CD4-positive, alpha-beta T cell treated with Interleukin-10 for 1 hour (primary cell): ENCODE measurements around the gene SLX4IP.

Experiments used
- DNase-seq: peaks from one replicate; pipeline ENCODE4 v3.0.0-alpha.2; 2020

The SLX4IP gene

DNA sequence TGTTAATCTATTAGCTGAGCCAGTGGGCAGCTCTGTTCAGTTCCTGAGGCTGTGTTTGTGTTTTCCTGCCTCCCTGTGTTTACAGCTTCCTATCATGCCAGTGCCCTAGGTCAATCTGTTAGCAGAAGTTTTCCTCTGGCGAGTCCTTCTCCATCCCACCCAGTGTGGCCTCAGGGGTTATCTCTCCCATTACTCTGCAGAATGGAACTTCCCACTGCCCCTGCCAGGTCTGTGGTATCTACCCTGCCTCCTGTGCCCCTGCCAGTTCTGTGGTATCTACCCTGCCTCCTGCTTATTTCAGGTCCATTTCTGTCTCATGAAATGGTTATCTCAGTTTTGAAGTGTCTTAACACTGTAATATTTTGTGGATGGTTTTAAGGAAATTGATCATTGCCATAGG is 63.1 kb downstream of the SLX4IP start:
- DNase-seq, result no peak

DNA sequence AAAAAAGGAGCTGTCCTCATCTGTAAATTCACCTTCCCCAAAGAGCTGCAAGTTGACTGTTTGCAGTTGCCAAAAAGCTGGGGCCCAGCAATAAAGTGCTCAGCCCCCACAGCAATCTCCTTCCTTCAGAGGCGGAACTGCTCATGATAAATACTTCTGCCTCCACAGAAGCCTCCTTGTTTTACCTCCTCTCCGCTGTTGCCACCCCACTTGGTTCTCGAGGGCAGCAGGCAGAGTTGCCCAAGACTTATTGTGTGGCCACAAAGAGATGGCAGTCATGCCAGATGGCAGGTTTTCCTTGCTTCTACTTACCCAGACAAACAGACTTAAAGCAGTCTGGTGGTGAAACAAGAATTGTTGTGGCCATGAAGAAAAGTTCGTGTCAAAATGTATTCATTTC is 66.3 kb downstream of the SLX4IP start:
- peak; percentile 32 for DNase-seq

DNA sequence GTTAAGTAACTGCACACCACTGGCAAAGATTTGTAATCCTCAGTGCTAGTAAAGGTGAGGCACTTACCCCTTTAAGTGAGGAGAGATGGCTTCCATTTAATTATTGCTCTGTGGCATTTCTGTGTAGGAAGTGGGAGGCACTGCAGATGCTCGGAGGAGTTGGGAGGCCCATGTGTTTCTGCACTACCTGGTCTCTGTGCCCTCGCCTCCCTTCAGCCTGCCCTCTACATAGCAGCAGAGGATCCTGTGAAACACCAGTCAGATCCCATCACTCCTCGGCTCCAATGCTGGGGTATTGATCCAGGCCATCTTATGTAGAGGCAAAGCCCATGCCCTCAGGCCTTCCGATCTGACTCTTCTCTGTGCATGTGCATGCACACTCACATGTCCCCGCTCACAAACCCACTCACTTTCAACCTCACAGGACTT is 67.0 kb downstream of the SLX4IP start:
- peak; percentile 30 for DNase-seq

DNA sequence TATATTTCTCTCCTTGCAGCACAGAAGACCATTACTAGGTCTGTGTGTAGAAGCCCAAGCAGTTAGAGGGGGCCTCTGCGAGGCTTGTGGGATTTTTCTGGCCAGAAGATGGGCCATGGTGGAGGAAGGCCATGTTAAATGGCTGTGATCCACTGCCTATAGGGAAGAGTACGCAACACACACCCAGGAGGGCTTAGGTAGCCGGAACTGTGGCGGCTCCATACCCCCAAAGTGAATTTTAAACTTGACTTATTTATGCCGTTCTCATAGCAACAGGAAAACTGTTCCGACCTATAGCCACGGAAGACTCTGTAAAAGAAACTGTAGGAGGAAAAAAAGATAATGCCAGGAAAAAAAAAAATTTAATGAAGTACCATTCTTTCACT is 69.5 kb downstream of the SLX4IP start:
- no peak for DNase-seq

DNA sequence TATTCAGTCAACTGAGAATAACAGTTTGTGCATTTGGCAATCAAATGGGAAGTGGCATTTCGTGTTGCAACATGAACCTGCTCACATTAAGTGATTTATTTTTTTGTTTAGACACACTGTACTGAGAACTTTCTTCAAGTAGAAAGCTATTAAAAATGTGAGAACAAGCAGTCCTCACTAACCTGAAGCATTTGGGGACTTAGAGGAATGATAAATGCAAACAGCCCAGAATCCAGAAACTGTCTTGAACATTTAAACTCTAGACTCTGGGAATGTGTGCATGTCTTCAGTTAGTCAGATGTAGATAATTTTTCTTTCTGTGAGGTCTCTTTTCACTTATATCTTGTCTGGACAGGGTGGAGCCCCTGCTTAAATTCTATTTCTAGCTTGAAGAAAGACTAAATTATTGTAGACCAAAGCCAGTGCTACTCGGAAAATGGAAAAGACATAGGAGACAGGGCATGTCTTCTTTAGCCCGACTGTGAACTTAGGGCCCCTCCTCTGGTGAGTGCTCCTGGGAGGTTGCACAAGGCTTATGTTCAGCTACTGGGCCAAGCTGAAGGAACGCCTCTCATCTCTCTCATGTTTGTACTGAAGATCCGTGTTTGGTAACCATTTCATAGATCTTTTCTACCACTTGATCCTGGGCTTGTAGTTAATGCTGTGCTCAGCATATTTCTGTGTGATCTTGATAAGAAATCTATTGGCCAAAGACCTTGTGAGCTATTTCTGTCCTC is 70.1 kb downstream of the SLX4IP start:
- no peak for DNase-seq

DNA sequence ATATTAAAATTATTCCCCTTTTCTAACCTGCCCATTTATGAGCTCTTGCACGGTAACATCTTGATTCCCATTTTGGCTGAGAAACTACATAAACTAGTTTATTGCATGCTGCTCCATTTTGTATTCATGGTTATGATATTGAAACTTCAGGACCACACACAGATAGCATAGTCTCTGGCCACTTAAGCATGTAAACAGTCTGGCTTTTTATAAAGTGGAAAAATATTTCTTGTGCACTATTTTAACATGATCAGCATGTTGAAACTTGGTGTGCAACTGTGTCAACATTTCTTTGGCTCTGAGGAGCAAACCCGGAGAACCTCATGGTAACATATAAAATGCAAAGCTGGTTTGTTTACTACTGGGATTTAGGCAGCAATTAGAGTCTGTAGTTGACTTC is 70.7 kb downstream of the SLX4IP start:
- no peak for DNase-seq

DNA sequence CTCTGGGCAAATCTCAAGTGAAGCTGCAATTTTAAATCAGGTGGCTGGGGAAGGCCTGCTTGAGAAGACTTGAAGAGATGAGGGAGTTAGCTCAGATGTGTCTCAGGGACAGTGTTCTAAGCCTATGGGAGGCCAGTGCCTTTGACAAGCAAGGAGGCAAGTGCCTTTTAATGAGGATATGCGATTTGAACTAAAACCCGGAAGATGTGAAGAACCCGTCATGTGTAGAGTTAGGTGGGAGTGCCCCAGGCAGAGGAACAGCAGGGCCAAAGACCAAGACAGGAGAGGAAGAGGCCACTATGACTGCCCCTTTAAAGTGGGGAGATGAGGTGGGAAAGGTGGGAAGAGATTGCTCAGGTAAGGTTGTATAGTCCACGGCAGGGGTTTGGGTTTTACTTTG is 71.9 kb downstream of the SLX4IP start:
- DNase-seq, result no peak

DNA sequence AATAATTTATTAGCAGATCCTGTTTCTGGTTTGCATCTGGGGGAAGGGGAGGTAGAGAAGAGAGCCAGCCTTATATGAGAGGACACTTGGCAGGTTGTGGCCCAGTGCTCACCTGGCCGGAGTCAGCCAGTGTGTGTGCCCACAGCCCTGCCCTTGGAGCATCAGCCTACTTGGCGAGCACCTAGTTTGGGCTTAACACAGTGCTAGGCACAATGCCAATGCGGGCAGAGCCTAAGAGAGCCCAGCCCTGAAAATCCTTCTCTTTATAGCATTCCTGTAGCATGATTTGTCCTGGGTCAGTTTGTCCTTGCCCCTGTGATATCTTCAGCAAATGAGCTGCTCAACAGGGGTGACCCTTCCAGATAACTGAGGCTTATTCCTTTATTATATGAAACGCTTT is 73.0 kb downstream of the SLX4IP start:
- no peak for DNase-seq

DNA sequence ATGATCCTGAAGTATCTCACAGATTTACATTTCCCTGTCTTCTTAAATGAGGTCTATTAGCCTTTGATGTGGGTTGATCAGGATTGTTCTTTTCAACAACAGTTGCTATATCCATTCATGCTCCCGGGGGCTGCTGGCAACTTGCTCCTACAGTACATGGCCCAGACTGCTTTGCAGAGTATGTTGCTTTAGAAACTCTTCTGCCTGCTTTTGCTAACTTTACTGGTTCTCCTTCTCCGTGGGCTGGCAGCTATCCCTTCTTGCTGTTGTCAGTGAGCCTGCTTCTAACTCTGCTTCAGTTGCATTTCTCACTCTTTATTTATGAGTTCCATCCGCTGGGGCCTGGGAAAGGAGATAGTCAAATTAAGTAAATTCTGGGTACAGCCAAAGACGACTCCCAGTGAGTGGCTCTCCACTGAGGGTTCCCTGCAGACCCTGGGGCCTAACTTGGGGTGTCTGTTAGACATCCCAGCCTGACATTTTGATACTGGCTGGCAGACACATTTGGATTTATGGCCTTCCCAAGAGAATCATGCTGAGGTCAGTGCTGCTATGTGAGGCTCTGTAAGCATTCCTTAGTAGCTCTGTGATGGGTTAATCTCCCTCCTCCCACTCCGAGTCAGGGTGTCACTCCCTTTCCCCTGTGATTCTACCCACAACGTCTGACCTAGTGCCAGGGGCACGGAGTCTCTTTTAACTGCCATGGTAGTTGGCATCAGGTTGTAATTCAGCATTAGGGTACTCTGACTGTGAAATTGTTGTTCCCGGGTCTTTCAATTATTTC is 73.6 kb downstream of the SLX4IP start:
- no peak for DNase-seq

DNA sequence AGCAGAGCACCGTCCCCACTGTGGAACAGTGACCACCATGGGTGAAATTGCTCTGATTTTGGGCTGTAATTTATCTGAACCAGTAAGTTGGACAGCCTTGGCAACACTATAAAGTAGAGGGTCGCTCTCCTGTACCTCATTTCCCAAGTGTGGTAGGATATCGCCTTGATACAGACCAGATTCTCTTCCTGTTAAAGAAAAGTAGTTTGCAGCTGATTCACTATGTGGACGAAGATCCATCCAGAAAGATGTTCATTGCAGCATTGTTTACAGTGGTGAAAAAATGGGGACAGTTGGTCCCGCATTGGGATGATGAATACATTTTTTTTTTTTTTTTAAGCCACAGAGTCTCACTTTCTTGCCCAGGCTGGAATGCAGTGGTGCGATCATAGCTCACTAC is 74.3 kb downstream of the SLX4IP start:
- DNase-seq, result no peak

DNA sequence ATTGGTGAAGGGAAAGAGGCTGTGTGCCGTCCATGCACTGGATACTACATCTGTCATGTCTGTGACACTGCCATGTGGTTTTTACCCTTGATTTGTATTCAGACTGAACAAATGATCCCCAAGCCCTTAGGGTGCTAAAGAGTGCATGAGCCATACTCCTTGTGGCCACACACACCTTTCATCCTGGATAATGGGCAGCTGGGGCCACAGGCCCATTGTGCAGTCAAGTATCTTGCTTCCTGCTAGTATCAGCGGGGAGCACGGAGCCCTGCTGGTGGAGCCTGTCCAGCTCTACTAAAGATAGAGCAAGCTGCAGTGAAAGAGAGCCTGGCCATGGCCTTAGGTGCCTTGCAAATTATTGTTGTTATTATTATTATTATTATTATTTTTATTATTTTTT is 75.1 kb downstream of the SLX4IP start:
- no peak for DNase-seq

DNA sequence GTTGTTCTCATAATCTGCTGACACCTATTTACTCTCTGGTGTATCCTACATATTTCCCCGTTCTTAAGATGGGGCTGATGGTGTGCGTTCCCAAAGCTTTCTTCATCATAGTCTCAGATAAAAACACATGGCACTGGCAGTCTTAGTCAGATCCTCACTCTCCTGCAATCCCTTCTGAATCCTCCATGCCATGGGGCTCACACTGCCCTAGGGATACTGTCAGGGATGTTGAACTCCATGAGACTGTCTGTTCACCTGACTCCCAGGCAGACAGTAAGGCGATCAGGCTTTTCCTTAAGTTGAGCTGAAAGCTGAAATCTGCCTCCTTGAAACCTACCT is 76.0 kb downstream of the SLX4IP start:
- no peak for DNase-seq

DNA sequence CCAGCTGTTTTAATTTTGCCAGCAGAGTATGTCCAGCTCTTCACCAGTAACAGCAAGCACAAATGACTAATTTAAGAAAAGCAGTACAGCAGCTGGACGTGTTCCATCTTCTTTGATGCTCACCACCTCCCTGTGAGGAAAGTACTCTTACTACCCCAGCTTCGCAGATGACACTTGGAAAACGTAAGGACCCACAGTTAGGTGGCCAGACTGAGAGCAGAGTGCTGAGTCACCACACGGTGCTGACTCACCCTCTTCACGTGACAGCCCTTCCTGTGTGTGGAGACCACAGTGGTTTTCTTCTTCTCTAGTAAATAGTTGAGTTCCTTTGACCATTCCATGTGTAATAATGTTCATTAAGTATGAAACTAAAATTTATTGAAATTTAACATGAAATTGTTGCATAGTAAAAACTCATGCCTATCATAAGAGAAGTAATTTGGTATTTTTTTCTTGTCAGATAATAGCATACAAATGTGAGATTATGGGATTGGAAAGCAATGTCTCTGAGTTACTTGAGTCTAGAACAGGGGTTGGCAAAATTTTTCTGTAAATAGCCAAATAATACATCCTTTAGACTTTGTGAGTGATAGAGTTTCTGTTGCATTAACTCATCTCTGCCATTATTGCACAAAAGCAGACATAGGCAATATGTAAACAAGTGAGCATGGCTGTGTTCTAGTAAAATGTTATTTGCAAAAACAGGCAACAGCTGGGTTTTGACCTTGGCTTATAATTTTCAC is 76.6 kb downstream of the SLX4IP start:
- peak; percentile 66 for DNase-seq

DNA sequence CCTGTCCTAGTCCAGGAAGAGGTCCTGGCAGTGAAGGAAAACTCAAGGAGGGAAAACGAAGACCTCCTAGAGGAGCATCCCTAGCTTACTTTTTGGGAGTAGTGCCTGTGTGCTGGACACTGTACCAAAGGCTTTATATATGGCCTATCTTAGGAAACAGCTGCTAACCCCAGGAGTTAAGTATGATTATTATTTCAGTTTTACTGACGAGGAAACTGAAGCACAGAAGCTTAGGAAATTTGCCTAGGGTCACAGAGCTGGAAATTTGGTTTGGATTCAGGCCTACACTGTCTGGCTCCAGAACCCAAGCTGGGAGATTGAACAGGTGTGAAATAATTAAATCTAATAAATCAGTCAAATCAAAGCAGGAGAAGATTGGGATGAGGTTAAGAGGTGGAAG is 78.0 kb downstream of the SLX4IP start:
- no peak for DNase-seq

DNA sequence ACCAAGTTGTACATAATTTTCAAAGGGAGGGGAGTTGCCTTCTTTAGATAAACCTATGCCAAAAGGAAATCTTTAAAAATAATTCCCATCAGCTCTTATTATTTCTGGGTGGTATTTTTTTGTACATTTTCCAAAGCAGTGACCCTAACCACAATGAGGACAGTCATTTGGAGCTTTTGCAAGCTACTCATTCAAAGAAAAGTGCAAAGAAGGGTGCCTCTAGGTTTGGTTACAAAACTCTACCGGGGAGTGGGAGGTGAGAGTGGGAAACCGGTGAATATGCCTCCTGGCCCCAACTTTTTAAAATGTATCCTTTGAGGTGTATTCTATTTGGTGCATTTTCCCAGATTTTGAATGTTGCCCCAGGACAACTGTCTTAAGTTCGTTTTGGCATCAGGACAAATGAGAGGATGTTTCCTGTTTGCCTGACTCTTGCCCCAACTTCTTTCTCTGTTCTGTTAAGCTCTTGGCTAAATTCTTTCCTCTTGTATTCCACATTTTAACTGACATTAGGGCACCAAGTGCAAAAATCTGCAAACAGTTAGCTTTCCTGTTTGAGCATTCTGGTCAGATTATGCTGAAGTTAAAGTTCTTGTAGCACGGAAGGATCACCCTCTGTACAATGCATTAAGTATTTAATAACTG is 78.9 kb downstream of the SLX4IP start:
- no peak for DNase-seq

DNA sequence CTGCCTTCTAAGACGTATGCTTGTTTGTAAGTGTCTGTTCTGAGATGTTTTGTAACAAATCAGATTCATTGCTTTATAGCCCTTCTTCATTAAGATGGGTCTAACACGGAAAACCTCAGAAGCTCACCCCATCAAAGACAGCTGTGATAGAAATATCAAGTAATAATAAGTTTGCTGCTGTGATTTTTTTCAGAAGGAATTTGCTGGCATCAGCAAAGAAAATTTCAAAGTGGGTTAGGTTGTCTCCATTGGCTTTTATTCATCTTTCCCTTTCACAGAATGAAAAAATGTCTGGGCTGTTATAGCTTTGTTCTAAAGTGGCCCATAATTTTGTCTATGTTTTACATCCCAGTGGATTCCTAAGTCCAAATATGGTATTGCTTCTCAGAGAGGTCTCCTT is 81.4 kb downstream of the SLX4IP start:
- DNase-seq, result no peak

DNA sequence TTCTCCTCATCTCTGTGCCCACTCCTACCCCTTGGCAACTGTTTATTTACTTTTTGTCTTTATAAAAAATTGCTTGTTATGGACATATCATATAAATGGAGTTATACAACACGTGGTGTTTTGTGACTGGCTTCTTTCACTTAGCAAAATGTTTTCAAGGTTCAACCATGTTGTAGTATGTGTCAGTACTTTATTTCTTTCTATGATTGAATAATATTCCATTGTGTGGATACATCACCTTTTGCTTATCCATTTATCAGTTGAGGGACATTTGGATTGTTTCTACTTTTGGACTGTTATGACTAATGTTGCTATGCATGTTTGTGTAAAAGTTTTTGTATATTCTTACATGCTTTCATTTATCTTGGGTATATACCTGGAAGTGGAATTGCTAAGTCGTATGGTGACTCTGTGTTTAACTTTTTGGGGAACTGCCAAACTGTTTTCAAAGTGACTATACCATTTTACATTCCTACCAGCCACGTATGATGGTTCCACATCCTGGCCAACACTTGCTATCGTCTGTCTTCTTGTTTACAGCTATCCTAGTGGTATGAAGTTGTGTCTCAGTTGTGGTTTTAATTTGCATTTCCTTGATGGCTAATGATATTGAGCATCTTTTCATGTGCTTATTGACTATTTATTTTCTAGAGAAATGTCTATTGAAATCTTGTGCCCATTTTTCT is 84.4 kb downstream of the SLX4IP start:
- DNase-seq, result peak; percentile 7

DNA sequence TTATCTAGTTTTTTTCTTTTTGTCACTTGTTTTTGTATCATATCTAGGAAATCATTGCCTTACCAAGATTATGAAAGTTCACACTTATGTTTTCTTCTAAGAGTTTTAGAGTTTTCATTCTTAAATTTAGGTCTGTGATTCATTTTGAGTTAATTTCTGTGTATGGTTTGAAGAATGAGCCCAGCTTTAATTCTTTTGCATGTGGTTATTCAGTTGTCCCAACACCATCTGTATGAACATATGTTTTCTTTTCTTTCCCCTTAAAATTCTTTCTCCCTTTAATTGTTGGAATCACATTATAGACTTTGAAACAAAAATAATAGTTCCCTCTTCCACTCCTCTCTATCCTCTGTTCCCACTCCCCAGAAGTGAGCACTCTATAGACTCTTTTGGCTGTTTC is 85.4 kb downstream of the SLX4IP start:
- DNase-seq, result no peak

DNA sequence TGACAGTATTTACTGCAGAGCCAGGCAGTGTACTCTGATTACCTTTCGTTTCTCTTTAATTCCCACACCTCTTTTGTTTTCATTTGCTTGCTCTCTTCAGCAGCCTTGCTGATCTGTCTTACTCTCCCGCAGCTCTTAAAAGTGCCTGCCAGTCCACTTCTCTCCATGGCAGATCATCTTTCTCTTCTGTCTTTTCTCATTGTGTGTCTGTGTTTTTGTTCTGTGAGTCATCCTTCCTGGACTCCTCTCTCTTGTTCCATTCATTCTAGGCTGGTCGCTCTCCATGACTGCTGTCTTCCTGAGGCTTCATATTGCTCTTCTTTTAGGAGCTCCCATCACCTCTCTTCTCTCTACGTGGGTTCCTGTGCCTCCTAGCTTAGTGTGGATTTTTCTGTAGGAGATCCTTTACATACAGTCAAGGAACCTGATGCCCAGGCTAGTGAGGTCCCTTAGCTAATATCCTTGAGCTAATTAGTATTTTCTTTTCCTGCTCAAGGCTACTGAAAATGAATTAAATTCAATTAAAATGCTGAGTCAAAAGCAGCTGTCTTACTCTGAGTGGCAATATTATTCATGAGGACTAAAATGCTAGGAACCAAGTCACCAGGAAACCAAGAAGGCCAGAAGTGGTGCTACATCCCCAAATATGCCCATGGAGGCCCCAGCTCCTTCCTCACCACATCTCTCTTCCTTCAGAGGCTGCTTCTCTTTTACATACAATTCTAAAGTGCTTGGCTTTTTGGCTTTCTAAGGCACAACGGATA is 86.1 kb downstream of the SLX4IP start:
- no peak for DNase-seq

DNA sequence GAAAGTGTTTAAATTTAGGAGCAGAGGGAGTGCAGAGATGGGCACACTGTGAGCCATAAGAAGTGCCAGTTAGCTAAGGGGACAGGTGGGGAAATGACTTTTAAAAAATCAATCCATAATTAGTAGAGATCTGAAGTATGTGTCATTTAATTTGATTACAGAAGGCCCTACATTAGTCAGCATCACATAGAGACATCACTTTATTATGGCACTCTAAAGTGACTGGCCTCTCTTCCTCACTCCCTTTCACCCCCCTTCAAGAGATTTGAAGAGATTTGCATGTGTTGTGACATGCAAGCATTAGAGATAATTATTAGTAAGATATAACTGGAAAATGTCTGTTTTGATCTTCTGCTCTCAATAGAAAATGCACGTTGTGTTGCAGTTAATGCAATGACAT is 86.7 kb downstream of the SLX4IP start:
- no peak for DNase-seq

DNA sequence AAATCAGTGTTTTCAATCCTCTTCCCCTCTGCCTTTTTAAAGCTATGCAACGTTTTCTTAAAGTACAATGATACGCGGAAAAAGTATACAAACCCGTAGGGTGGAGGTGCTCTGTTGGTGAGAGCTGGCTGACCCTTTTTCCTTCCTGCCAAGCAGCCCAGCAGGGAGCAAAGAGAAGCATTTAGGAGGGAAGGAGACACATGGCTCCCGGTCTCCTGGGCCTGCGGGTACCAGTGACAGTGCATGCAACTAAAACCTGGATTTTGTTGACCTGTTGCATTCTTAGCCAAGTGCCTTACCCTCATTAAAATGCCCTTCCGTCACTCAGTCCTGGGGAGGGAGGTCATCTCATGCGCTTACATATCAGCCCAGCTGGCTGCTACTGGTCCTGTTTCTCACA is 87.2 kb downstream of the SLX4IP start:
- no peak for DNase-seq

DNA sequence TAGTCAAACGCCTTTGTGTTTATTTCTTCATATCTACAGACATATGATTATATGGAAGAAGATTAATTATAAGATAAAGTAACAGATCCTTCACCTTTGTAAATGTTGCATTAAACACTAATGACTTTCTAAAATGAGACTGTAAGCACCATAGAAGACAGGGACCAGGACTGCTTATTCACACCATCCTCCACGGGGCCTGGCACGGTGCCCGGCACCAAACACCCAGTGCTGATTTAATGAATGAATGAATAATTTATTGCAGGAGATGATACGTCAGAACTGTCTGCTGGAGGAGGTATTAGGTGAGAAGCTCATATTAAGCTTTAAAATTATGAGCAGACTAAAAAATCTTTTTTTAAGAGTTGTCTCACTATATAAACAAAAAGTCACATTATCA is 88.3 kb downstream of the SLX4IP start:
- DNase-seq, result no peak
